AG08396 (cell line): Measurements from ENCODE around the gene LSM6.
A peak's percentile ranks its signal among the peaks of the same experiment; 100 is the strongest.

Experiments used
- DNase-seq: peaks from one replicate; pipeline ENCODE4 v3.0.0; 2012; ENCODE audit warnings: low spot score, mixed read lengths

Gene LSM6

DNA sequence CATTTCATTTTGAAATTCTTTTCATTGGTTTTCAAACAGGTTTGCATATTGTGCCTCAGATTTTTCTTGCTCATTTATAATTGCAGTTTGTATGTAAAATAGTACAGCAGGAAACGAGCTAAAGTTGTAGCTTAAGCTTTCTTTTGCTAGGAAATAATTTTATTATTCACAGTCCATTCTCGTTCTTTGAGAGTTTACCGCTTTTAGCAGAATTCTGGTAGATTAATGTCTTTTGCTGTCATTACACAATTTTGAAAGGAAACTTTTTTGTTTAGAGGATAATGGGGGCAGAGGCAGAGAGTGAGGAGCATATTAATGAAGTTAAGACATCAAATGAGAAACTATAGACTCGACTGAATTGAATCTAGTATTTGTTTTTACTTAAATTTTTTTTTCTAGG is 10.5 kb downstream of the LSM6 start:
- DNase-seq = no peak

GRCh38 chr4:146186596-146186995 is 11.1 kb downstream of the LSM6 start:
- no peak for DNase-seq

- no peak for DNase-seq
Measured at GRCh38 chr4:146190456-146190855, 14.9 kb downstream of the LSM6 start.

DNA sequence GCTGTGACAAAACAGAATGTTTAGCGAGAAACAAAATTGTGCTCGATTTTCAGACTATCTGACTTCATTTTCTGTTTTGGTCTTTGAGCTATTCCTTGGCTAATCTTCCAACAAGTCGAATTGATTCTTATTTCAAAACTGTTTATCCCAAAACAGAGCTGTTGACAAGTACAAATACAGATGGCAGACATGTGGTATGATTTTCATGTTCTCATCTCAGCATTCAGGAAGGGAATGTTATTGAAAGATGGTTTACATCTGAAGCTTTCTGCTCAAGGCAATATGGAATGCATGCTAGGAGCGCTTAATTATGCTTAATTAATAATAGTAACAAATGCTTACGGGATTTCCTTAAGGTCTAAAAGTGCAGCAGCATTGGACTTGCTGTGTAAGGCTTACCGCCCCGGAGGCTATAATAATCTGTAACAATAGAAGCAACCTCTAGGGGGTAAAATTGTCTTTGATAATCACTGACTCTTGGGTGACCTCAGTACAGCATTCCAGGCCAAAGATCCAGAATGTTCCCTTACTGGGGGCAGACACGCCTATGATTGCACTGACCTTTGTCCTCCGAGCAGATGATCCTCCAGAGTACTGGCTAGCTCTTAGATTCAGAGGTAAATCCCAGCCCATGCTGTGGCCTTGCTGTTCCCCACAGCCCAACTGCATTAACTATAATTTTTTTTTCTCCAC is 16.4 kb downstream of the LSM6 start:
- DNase-seq = peak; percentile 20

DNA sequence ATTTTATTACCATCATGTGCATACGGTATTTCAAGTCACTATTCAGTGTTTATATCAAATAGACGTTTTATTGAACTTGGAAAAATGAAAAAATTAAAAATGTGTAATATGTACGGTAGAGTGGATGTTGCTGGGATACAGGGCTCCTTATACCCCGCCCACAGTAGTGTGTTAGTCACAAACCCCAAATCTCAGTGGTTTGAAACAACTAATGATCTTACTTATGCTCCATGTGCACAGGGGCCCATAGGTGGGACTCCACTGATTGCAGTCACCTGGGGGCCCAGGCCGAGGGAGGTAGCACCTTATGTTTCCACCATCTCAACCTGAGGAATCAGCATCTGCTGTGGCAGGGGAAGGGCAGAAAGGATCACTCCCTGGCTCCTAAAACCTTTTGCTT is 18.1 kb downstream of the LSM6 start:
- DNase-seq = no peak

DNA sequence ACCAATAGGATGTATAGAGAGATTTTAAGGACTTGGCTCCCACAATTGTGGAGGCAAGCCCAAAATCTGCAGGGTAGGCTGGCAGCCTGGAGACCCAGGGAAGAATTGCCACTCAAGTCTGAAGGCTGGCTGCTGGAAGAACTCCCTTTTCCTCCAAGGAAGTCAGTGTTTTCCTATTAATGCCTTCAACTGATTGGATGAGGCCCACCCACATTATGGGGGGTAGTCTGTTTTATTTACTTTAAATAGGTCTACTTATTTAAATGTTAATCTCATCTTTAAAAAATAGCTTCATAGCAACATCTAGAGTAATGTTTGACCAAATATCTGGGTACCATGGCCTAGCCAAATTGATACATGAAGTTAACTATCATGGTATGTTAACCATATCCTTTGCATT is 18.7 kb downstream of the LSM6 start:
- no peak for DNase-seq

DNA sequence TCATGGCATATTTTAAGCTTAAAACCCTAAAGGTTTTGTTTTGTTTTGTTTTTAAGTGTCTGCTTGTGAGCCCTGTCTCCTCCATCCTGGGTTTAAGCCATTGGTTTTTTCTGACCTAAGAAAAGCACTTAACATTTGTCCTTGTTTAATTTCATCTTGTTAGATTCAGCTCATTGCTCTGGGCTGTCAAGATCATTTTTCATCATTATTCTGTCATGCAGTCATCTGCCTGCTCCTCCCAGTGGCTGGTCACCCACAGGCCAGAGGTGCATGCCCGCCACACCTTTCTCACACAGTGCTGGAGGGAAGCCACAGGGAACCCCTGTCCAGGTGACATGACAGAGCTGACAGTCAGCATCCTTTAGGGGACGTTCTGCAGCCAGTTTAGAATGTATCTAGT is 27.1 kb downstream of the LSM6 start:
- DNase-seq = no peak

DNA sequence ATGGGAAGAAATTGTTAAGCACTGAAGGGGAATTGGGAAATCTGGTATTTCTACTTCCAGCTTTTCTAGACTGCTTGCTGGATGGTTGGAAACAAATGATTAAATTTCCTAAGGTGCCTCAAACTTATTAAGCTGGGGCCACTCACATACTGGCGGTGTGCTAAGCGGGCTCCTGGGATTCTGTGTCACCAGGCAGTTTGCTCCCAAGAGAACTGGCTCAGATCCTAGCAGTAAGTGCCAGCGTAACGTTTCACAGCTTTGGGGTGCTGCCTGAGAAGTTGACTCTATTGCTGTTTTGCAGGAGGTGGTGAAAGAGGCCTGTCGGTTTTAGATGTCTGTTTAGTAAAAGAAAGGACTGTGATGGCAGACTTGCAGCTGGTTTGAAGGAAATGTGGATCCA is 31.9 kb downstream of the LSM6 start:
- no peak for DNase-seq

- no peak for DNase-seq
Measured at GRCh38 chr4:146210890-146211289, 35.4 kb downstream of the LSM6 start.

DNA sequence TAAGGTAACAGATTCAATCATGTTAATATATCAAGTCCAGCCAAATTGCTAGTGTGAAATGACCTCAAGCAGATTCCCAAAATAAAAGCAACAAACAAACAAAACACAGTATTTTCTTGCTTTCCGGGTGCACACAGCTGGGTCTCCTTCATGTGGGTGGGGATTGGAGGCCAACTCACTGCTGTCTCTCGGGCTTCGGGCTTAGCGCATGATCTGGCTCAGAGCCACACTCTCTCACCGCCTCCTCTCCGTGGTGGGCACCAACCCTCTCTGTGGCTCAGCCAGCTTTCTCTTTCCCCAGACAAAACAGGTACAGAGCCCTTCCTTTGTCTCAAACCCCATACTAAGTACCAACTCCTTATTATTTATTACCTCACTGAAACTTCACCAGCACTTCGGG is 35.9 kb downstream of the LSM6 start:
- DNase-seq = no peak

DNA sequence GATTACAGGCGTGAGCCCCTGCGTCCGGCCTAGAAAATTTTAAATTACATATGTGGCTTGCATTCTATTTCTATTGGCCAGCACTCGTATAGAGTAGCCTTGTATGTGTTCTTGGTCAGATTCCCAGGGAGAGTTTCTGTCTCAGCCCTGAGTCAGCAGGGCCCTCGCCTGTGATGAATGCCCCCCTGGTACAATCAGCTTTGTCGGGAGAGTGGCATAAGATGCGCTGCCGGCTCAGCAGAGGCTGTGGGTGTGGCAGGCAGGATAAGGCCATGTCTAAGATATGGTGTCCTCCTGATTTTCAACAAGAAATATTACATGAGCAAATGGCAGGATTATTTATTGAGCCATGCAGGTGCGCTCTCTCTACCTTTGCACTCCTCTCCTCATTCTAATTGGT is 37.3 kb downstream of the LSM6 start:
- DNase-seq = no peak

DNA sequence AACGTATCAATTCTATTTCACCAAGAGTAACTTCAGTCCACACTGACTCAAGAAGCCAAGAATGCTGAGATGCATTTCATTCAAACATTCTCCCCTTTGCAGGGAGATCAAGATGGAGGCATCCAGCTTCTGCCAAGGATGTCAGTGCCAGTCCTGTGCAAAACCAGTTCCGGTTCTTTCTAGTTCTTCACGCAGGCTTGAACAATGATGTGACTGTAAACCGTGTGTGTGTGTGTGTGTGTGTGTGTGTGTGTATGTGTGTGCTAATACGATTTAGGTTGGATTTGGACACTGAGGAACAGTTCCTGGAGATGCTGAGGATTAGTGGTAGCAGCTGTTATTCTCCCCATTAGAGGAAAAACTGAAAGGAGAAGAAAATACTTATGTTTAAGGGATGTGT is 38.7 kb downstream of the LSM6 start, which contains the start of gene REELD1:
TSS of gene REELD1 (plus strand) at position 301 of the 400 bp plus-strand sequence. CDS start 2,415 bp downstream, outside the sequence.
- no peak for DNase-seq

DNA sequence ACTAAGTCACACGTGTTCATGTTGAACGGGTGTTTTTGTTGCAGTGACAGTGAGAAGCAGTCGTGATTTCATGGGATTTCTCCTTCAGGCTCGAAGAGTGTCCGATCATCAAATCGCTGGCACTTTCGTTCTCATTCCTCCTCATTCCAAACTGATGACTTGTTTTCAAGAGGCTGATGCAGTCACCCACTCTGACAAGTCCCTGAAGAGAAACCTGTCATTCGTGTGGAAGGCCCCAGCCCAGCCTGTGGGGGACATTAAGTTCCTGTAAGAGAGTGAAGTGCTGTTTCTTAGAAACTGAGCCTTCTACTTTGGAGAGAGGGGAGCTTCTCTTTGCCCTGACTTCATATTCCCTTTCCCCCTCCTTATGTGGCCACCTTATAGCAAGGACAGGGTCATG is 46.8 kb downstream of the LSM6 start:
- DNase-seq = peak; percentile 48

GRCh38 chr4:146224326-146224966 is 48.9 kb downstream of the LSM6 start:
- DNase-seq = no peak

- no peak for DNase-seq
Measured at GRCh38 chr4:146229406-146229805, 53.9 kb downstream of the LSM6 start.

- no peak for DNase-seq
Measured at GRCh38 chr4:146232131-146232722, 56.7 kb downstream of the LSM6 start.

DNA sequence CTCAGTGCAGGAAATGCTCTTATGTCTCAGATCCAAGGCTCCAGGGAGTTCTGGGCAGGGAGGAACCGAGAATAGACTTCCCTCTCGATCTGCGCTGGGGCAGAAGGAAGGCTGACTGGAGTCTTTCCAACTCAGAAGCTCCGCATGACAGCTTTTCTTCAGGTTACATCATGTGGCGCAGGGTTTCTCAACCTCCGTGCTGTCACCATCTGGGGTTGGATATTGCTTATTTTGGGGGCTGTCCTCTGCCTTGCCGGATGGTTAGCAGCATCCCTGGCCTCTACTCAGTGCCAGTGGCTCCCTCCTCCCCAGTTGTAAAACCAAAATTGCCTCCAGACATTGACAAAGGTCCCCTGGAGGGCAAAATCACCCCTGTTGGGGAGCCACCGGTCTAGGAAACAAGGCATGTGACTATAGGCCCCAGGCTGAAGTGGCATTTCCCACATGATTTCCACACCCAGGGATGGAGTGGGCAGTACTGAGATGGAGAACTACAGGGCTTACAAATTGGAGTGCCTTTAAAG is 60.2 kb downstream of the LSM6 start:
- DNase-seq = no peak

GRCh38 chr4:146236216-146236615 is 60.7 kb downstream of the LSM6 start:
- DNase-seq = no peak

DNA sequence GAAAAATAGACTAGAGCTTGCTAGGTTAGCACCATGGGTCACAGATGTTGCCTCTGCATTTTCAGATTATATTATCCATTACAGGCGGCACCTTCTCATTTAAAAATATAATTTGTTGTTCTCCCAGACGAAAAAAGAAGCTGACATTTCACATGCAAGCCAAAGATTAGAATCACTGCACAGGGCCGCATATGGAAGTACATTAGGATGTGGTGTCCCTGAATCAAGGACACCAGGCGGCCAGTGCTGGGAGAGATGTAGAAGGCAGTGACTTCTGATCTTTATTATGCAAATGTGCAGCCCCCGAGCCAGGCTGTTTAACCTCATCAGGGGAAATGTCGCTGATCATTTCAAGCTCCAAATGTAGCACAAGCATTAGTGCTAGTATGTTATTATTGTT is 61.6 kb downstream of the LSM6 start:
- no peak for DNase-seq

GRCh38 chr4:146238107-146238506 is 62.6 kb downstream of the LSM6 start:
- DNase-seq = no peak
